A673 (cell line): ENCODE data around the gene DENND5B. TPM values are rescaled to one million over a fixed set of nuclear protein-coding genes. Genes with fewer than 3 reads are reported as not detected.

ENCODE experiments used
- BruUV-seq: library from RNA; stranded (reverse); fragments of 400-500 nt; replicated peaks from 2 replicates; lab custom pipeline; 2021; lab: Mats Ljungman, UMichigan
- CTCF ChIA-PET: fragments of 300-600 bp; sonication (Branson Sonifier 250); formaldehyde crosslinking; loops from one replicate; lab custom pipeline; 2022; ENCODE audit warnings: antibody characterized with exemption; lab: Charles Lee
- POLR2A ChIA-PET: fragments of 300-600 bp; sonication (Branson Sonifier 250); formaldehyde crosslinking; loops from one replicate; lab custom pipeline; 2022; ENCODE audit warnings: antibody characterized with exemption; ENCODE audit not compliant: low non-redundant PET; lab: Charles Lee
- DNase-seq: peaks from one replicate; pipeline ENCODE4 v3.0.0-alpha.2; 2015; ENCODE audit warnings: low spot score
- H3K27ac ChIP-seq: fragments of 200-600 bp; sonication (generic); 2 replicates; pipeline ENCODE4 v1.5.1; 2016; ENCODE audit warnings: mixed run types, low read depth, mild to moderate bottlenecking, mixed read lengths, antibody characterized with exemption, low read length; ENCODE audit not compliant: poor library complexity, severe bottlenecking
- H3K27me3 ChIP-seq: fragments of 200-600 bp; sonication (generic); replicated peaks from 2 replicates; pipeline ENCODE4 v1.6.1; 2017; ENCODE audit warnings: mixed run types, low read depth, mild to moderate bottlenecking, mixed read lengths, antibody characterized with exemption, low read length; ENCODE audit not compliant: insufficient read depth, poor library complexity
- H3K36me3 ChIP-seq: fragments of 200-600 bp; sonication (generic); 2 replicates; pipeline ENCODE4 v1.6.1; 2016; ENCODE audit warnings: mixed run types, mild to moderate bottlenecking, mixed read lengths, antibody characterized with exemption, low read length; ENCODE audit not compliant: insufficient read depth, poor library complexity, severe bottlenecking
- H3K4me1 ChIP-seq: fragments of 200-600 bp; sonication (generic); 2 replicates; pipeline ENCODE4 v1.6.1; 2017; ENCODE audit warnings: mixed run types, mild to moderate bottlenecking, mixed read lengths, antibody characterized with exemption, low read length; ENCODE audit not compliant: insufficient read depth, poor library complexity, severe bottlenecking
- H3K4me3 ChIP-seq: fragments of 200-600 bp; sonication (generic); 2 replicates; pipeline ENCODE4 v1.5.1; 2016; ENCODE audit warnings: low read depth, mixed run types, mild to moderate bottlenecking, mixed read lengths, low read length; ENCODE audit not compliant: poor library complexity, severe bottlenecking
- H3K9me3 ChIP-seq: fragments of 200-600 bp; sonication (generic); 2 replicates; pipeline ENCODE4 v1.6.1; 2016; ENCODE audit warnings: mixed run types, low read depth, mild to moderate bottlenecking, mixed read lengths, antibody characterized with exemption, low read length; ENCODE audit not compliant: poor library complexity, severe bottlenecking
- EZH2 ChIP-seq: fragments of 200-600 bp; sonication (generic); IDR thresholded peaks from 2 replicates; pipeline ENCODE4 v1.6.1; 2017; ENCODE audit warnings: borderline replicate concordance, low read depth, mild to moderate bottlenecking, mixed read lengths, antibody characterized with exemption, low read length; ENCODE audit not compliant: poor library complexity, severe bottlenecking
- intact Hi-C: fragments of 100-400 bp; cut with micrococcal nuclease; formaldehyde crosslinking; loops from one replicate; pipeline ENCODE4 v1.10.0; 2022; ENCODE audit not compliant: unreplicated experiment
- total RNA-seq: library from RNA; stranded (reverse); gene quantifications from 2 replicates; pipeline ENCODE4 v1.2.3, GENCODE V29; 2021
- TF ChIP-seq, protein P1 (sequence below): fragments of 300-800, 200-600 bp; sonication (generic); conservative IDR thresholded peaks from 2 replicates; pipeline ENCODE4 v1.5.1; 2017; ENCODE audit warnings: low read depth, mild to moderate bottlenecking, antibody characterized with exemption, low read length, moderate library complexity, mixed read lengths

Gene DENND5B
- total RNA-seq, 1 experiment from 2014 or later: 7.6 TPM

DNA sequence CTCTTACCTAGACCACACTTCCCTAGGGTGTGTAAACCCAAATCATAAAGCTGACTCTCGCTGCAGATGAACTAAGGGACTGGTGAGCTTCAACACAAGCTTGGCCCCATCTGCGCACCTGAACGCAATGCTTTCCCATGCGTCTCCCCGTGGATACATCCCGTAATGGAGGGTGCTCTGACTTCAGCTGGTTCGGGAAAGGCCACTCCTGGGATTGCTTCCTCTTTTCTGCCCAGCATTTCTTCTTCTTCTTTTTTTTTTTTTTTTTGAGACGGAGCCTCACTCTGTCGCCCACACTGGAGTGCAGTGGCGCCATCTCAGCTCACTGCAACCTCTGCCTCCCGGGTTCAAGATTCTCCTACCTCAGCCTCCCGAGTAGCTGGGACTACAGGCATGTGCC, 40.9 kb upstream of the DENND5B start:
- TF ChIP-seq EZH2: no peak
- TF ChIP-seq, protein P1, sequence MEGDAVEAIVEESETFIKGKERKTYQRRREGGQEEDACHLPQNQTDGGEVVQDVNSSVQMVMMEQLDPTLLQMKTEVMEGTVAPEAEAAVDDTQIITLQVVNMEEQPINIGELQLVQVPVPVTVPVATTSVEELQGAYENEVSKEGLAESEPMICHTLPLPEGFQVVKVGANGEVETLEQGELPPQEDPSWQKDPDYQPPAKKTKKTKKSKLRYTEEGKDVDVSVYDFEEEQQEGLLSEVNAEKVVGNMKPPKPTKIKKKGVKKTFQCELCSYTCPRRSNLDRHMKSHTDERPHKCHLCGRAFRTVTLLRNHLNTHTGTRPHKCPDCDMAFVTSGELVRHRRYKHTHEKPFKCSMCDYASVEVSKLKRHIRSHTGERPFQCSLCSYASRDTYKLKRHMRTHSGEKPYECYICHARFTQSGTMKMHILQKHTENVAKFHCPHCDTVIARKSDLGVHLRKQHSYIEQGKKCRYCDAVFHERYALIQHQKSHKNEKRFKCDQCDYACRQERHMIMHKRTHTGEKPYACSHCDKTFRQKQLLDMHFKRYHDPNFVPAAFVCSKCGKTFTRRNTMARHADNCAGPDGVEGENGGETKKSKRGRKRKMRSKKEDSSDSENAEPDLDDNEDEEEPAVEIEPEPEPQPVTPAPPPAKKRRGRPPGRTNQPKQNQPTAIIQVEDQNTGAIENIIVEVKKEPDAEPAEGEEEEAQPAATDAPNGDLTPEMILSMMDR: no peak
- Histone ChIP-seq H3K4me3 (no peak overlapping the region), H3K36me3 (no peaks in the 10 kb centered on the region), H3K27me3 (no peaks in the 10 kb centered on the region), H3K4me1 (no peaks in the 10 kb centered on the region), H3K27ac (no peak overlapping the region), H3K9me3 (no peaks in the 10 kb centered on the region)
- no peak for DNase-seq
- ChIA-PET CTCF (interaction anchor here (0.5 kb wide), 1 partner anchor 787 kb away, joined by 3 read pairs; no protein-coding TSS in a partner anchor), POLR2A (no interaction called here)
- no TSS peak for BruUV-seq
- intact Hi-C loops: loop anchor here (10.0 kb wide), 1 partner anchor 787 kb away; no protein-coding TSS in a partner anchor

DNA sequence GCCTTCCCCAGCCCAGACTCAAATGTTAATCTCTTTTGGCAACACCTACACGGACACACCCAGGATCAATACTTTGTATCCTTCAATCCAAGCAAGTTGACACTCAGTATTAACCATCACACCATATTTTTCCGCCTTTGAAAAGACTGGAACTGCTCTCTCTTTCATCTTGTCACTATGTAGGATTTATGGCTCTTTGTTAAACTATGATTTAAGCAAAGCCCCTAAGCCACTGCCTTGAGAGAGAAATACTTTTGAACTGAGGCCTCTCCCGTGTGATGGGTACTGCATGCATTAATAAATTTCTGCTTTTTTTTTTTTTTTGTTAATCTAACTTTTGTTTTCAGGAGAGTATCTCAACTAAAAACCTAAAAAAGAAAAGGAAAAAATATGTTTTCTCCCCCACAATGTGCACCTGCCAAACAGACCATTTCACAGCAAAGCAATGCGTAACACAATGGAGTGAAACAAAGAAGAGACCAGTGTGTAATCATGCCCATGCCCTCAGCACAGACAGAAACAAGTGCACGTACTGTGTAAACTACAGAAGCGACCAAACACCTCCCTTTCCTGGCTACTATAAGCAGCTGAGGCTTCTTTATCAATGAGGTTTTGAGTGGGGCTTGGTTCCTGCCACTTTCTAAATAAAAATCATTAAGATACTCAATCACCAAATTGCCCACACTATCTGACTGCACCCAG, 40.2 kb upstream of the DENND5B start:
- no TSS peak for BruUV-seq
- no peaks in the 10 kb centered on the region for H3K27me3 ChIP-seq
- no peak for DNase-seq
- no peaks in the 10 kb centered on the region for H3K4me1 ChIP-seq
- no peak for TF ChIP-seq EZH2
- TF ChIP-seq, protein P1: no peak
- CTCF ChIA-PET: no interaction called here
- no peak overlapping the region for H3K4me3 ChIP-seq
- no peak overlapping the region for H3K27ac ChIP-seq
- no peaks in the 10 kb centered on the region for H3K9me3 ChIP-seq
- H3K36me3 ChIP-seq: no peaks in the 10 kb centered on the region
- intact Hi-C loops: loop anchor here (10.0 kb wide), 1 partner anchor 786 kb away; no protein-coding TSS in a partner anchor
- POLR2A ChIA-PET: interaction anchor here (0.6 kb wide), 1 partner anchor 196 kb away, joined by 3 read pairs; no protein-coding TSS in a partner anchor

DNA sequence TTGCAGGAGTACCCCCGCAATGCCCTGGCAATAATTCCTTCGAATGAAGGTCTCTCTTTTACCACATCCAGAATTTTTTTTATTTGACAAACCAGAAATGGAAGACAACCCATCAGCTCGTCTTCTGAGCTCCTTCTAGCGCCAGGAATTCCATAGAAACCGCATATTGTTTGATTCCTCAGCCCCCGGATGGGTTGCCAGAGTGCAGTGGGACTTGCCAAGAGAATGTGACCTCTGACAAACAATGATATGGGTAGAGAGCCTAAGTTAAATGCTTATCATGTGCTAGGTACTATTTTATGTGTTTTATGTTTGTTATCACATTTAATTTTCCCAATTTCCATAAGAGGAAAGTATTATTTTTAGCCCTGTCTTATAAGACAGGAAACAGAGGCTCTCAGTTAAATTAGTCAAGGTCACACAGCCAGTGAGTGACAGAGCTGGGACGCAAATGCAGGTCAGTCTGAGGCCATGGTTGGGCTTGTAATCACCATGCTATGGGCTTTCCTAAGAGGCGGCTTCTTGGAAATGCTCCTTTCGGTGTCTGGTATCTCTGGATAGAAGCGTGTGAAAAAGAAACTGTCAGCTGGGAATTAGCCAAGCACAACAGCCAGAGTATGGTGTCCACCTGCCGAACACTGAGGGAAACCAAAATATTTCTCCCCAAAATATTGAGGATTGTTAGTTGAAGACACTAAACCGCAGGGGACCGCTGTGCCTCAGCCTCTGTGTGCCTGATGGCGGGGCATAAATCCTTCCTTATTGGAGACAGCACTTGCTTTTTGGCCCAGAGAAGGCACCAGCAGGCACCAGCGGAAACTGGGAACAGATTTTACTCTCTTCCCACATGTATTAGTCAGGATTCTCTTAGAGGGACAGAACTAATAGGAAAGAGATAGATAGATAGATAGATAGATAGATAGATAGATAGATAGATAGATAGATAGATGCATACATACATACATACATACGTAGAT, 39.1 kb upstream of the DENND5B start:
- Histone ChIP-seq H3K9me3 (no peaks in the 10 kb centered on the region), H3K4me3 (no peak overlapping the region), H3K27me3 (no peaks in the 10 kb centered on the region), H3K27ac (no peak overlapping the region), H3K4me1 (no peaks in the 10 kb centered on the region), H3K36me3 (no peaks in the 10 kb centered on the region)
- DNase-seq: no peak
- ChIA-PET CTCF (no interaction called here), POLR2A (no interaction called here)
- intact Hi-C loops: loop anchor here (10.0 kb wide), 1 partner anchor 785 kb away; no protein-coding TSS in a partner anchor
- TF ChIP-seq, protein P1: no peak
- TF ChIP-seq EZH2: no peak
- BruUV-seq: no TSS peak
